ENCODE measurements around the gene KIF16B. TPM values are rescaled to one million over a fixed set of nuclear protein-coding genes. Genes with fewer than 3 reads are reported as not detected.

The KIF16B gene
- total and polyA plus RNA-seq, 10 of the 15 experiments (the other 5 are each of a cell fraction or from before 2014, with no cell fraction given): 0.21 to 5.2 (median 3.0) TPM

GRCh38 chr20:16583474-16583873, 10.2 kb upstream of the KIF16B start:
- Histone ChIP-seq H3K9me3 (replicated peaks; ENCODE audit: control insufficient read depth, insufficient read depth, low read length) (no peaks in the 10 kb centered on the region), H3K9ac (ENCODE audit: control insufficient read depth, insufficient read depth, low read length) (no peak overlapping the region), H3K79me2 (ENCODE audit: control insufficient read depth, insufficient read depth, low read length) (no peaks in the 10 kb centered on the region), H3K4me2 (ENCODE audit: control insufficient read depth, insufficient read depth) (no peak overlapping the region), H3K4me1 (ENCODE audit: control insufficient read depth, insufficient read depth, low read length) (no peaks in the 10 kb centered on the region), H3K36me3 (ENCODE audit: control insufficient read depth in 2 of 2, insufficient read depth in 2 of 2, low read length in 1 of 2) (no peaks in the 10 kb centered on the region), H2AFZ (ENCODE audit: control insufficient read depth, low read depth, low read length) (no peak overlapping the region), H3K27ac (ENCODE audit: control insufficient read depth, insufficient read depth) (no peak overlapping the region), H3K27me3 (replicated peaks in 1 of 2; ENCODE audit: control insufficient read depth in 2 of 2, insufficient read depth in 2 of 2, low read length in 1 of 2) (no peaks in the 10 kb centered on the region), H3K4me3 (no peak overlapping the region), H4K20me1 (ENCODE audit: control insufficient read depth, insufficient read depth) (no peaks in the 10 kb centered on the region)
- FAIRE-seq: no peak
- no peak for TF ChIP-seq HSF1 (IDR thresholded peaks at IDR 0.05; ENCODE audit: low read depth, low read length)
- no peak for TF ChIP-seq ZNF274 (IDR thresholded peaks at IDR 0.05; ENCODE audit: insufficient read depth, insufficient read length)
- ChIA-PET CTCF (no interaction called here), SMC1A (ENCODE audit: uncharacterized antibody, unreplicated experiment) (no interaction called here), RAD21 (ENCODE audit: unreplicated experiment) (no interaction called here), POLR2A (no interaction called here)
- intact Hi-C loops (cut with micrococcal nuclease; ENCODE audit: unreplicated experiment) (no loop called here), in situ Hi-C loops (cut with MboI) (no loop called here)
- no peak for DNase-seq (ENCODE audit: low read depth, low spot score)
- 12% methylated on average over 2 of the region's 2 CpGs for WGBS (ENCODE audit: insufficient coverage, insufficient replicate concordance, low lambda C conversion rate, missing lambda C conversion rate)
- BruUV-seq (replicated peaks): no TSS peak
- no peak for ATAC-seq

GRCh38 chr20:16581241-16581640, 8.0 kb upstream of the KIF16B start:
- no peaks in the 10 kb centered on the region for H3K9me3 ChIP-seq (replicated peaks; ENCODE audit: control insufficient read depth, insufficient read depth, low read length)
- ChIA-PET RAD21 (ENCODE audit: unreplicated experiment) (no interaction called here), SMC1A (ENCODE audit: uncharacterized antibody, unreplicated experiment) (no interaction called here), POLR2A (no interaction called here), CTCF (no interaction called here)
- no peak overlapping the region for H3K27ac ChIP-seq (ENCODE audit: control insufficient read depth, insufficient read depth)
- ATAC-seq (no peak), DNase-seq (ENCODE audit: low read depth, low spot score) (no peak), FAIRE-seq (no peak)
- H4K20me1 ChIP-seq (ENCODE audit: control insufficient read depth, insufficient read depth): no peaks in the 10 kb centered on the region
- H3K4me1 ChIP-seq (ENCODE audit: control insufficient read depth, insufficient read depth, low read length): no peaks in the 10 kb centered on the region
- WGBS (ENCODE audit: insufficient coverage, insufficient replicate concordance, low lambda C conversion rate, missing lambda C conversion rate): 93% methylated on average over 2 of the region's 2 CpGs
- no peak overlapping the region for H3K4me2 ChIP-seq (ENCODE audit: control insufficient read depth, insufficient read depth)
- H2AFZ ChIP-seq (ENCODE audit: control insufficient read depth, low read depth, low read length): no peak overlapping the region
- intact Hi-C loops (cut with micrococcal nuclease; ENCODE audit: unreplicated experiment) (no loop called here), in situ Hi-C loops (cut with MboI) (no loop called here)
- H3K36me3 ChIP-seq (ENCODE audit: control insufficient read depth in 2 of 2, insufficient read depth in 2 of 2, low read length in 1 of 2): no peaks in the 10 kb centered on the region
- BruUV-seq (replicated peaks): no TSS peak
- no peak overlapping the region for H3K4me3 ChIP-seq
- H3K9ac ChIP-seq (ENCODE audit: control insufficient read depth, insufficient read depth, low read length): no peak overlapping the region
- H3K27me3 ChIP-seq (replicated peaks in 1 of 2; ENCODE audit: control insufficient read depth in 2 of 2, insufficient read depth in 2 of 2, low read length in 1 of 2): no peaks in the 10 kb centered on the region
- no peaks in the 10 kb centered on the region for H3K79me2 ChIP-seq (ENCODE audit: control insufficient read depth, insufficient read depth, low read length)
- TF ChIP-seq ZNF592 (IDR thresholded peaks at IDR 0.05): no peak
- no peak for TF ChIP-seq TCF3 (IDR thresholded peaks at IDR 0.05; ENCODE audit: borderline replicate concordance, insufficient read depth, low read depth, low read length)
- TF ChIP-seq EED (IDR thresholded peaks at IDR 0.05; ENCODE audit: low read depth): no peak
- no peak for TF ChIP-seq ATF3 (IDR thresholded peaks at IDR 0.05; ENCODE audit: borderline replicate concordance, extremely low read depth, low read depth, low read length)
- no peak for TF ChIP-seq ESRRA (IDR thresholded peaks at IDR 0.05; ENCODE audit: low read length)
- no peak for TF ChIP-seq ZNF274 (IDR thresholded peaks at IDR 0.05; ENCODE audit: insufficient read depth, insufficient read length)
- TF ChIP-seq PML (IDR thresholded peaks at IDR 0.05; ENCODE audit: low read length): no peak
- no peak for TF ChIP-seq SMAD1 (IDR thresholded peaks at IDR 0.05; ENCODE audit: low read depth, partially characterized antibody)
- no peak for TF ChIP-seq SMC3 (IDR thresholded peaks at IDR 0.05; ENCODE audit: borderline replicate concordance, low read length)
- no peak for TF ChIP-seq MTA3 (IDR thresholded peaks at IDR 0.05; ENCODE audit: borderline replicate concordance, low read length)

Data from GM12878 (cell line).